AG04450 (cell line): ENCODE data around the gene C2CD5. TPM values are rescaled to one million over a fixed set of nuclear protein-coding genes. Genes with fewer than 3 reads are reported as not detected.

Experiments used
- CTCF ChIA-PET: fragments of 300-600, 350-600 bp; formaldehyde crosslinking; extraction: SDS; loops from one replicate; lab custom pipeline; 2022; ENCODE audit warnings: antibody characterized with exemption, inconsistent platforms; lab: Charles Lee
- POLR2A ChIA-PET: fragments of 350-600 bp; formaldehyde crosslinking; extraction: SDS; loops from one replicate; lab custom pipeline; 2021; ENCODE audit warnings: antibody characterized with exemption, inconsistent platforms; lab: Yijun Ruan, JAX
- DNase-seq: peaks from one replicate; pipeline ENCODE4 v3.0.0-alpha.2; 2011; ENCODE audit warnings: low read depth, low spot score
- H3K27ac ChIP-seq: one replicate; pipeline ENCODE4 v1.5.1; 2012; ENCODE audit warnings: low read depth, low read length, control low read depth
- H3K27me3 ChIP-seq: one replicate; pipeline ENCODE4 v1.6.0; 2012; ENCODE audit warnings: low read length; ENCODE audit not compliant: control insufficient read depth, insufficient read depth
- H3K4me3 ChIP-seq: 2 replicates; pipeline ENCODE4 v1.5.1; 2011; ENCODE audit warnings: mild to moderate bottlenecking, low read depth, low read length, control low read depth
- H3K9me3 ChIP-seq: 2 replicates; pipeline ENCODE4 v1.5.1; 2012; ENCODE audit warnings: low read length; ENCODE audit not compliant: control insufficient read depth, insufficient read depth
- polyA plus RNA-seq: library from polyadenylated mRNA; depleted of rRNA; stranded (reverse); fragments of >200 nt; gene quantifications from 2 replicates; pipeline ENCODE4 v1.2.3, GENCODE V29; 2011
- TF ChIP-seq, protein P1 (sequence below): IDR thresholded peaks from 2 replicates; pipeline ENCODE4 v1.5.1; 2011; ENCODE audit warnings: low read depth, low read length, control low read depth, inconsistent platforms

Gene C2CD5
- polyA plus RNA-seq, 1 experiment, result 38.3 TPM

DNA sequence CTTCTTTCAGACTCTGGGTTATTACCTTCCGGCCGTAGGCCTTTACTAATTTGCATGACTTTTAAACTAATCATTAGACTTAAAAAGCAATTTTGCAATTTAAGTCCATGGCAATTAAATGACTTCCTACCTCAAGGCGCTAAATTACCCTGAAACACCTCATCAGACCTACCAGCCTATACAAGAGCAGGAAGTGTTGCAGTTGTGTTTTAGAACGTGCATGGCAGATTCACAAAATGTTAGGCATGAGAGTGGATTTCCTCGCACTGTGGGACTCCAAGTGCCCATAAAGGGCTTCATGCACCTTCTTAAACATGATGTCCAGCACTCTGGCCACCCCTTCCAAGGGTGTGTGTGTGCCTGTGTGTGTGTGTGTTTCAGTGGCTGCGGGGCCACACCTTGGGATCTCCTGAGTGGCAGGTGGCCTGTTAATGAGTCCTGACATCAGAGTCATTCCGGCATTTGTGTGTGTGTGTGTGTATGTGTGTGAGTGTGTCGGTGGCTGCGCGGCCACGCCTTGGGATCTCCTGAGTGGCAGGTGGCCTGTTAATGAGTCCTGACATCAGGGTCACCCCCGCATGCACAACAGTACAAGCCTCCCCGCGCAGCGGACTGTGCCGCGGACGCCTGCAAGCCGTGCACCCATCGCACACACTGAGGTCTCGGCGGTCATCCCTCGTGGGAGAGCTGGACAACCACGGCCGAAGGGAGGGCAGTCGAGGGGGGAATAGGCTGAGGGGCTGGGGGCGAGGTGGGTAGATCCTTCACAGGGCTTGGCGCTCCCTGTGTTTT is 900 bp downstream of the C2CD5 start:
- ChIA-PET CTCF (interaction anchor here (0.6 to 2.6 kb wide), 6 partner anchors 12 to 81 kb away, joined by 3 to 13 read pairs (median 4); partner anchors contain the start of gene ETNK1), POLR2A (interaction anchor here (0.6 to 1.9 kb wide), 7 partner anchors 15 to 886 kb away, joined by 3 to 23 read pairs (median 5); partner anchors contain the start of gene ETNK1)
- no peaks in the 10 kb centered on the region; the same call in 1 of the 2 replicates for H3K9me3 ChIP-seq
- no peak for DNase-seq
- TF ChIP-seq, protein P1, sequence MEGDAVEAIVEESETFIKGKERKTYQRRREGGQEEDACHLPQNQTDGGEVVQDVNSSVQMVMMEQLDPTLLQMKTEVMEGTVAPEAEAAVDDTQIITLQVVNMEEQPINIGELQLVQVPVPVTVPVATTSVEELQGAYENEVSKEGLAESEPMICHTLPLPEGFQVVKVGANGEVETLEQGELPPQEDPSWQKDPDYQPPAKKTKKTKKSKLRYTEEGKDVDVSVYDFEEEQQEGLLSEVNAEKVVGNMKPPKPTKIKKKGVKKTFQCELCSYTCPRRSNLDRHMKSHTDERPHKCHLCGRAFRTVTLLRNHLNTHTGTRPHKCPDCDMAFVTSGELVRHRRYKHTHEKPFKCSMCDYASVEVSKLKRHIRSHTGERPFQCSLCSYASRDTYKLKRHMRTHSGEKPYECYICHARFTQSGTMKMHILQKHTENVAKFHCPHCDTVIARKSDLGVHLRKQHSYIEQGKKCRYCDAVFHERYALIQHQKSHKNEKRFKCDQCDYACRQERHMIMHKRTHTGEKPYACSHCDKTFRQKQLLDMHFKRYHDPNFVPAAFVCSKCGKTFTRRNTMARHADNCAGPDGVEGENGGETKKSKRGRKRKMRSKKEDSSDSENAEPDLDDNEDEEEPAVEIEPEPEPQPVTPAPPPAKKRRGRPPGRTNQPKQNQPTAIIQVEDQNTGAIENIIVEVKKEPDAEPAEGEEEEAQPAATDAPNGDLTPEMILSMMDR, result no peak
- no peaks in the 10 kb centered on the region for H3K27me3 ChIP-seq
- peak overlapping the region; percentile 94 for H3K4me3 ChIP-seq
- H3K27ac ChIP-seq, result peak overlapping the region; percentile 50

DNA sequence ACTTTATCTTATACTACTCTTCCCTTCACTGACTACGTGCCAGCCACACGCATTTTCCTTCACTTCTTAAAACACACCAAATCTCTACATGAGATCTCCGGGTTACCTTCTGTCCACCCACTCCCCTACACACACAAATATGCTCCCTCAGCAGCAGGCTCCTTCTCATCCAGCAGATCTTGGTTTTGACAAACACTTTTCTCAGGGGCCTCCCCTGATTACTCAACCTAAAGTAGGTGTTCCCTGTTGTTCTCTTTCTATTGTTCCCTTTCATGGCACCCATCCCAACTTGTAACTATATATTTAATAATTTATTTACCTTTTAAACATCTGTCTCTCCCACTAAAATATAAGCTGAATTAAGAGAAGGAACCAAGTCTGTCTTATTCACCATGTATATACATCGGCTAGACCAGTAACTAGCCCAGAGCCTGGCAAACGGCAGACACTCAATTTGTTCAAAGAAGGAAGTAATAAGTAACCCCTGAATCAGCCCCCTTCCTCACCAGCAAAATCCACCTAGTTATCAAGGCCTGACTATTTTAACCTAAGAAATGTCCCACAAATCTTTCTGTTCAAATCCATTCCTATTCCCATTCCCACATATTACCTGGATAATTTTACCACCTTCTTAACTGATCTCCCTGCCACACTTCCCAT is 2.7 kb downstream of the C2CD5 start:
- H3K27me3 ChIP-seq, result no peaks in the 10 kb centered on the region
- DNase-seq, result no peak
- ChIA-PET CTCF (interaction anchor here (1.2 kb wide), 1 partner anchor 13 kb away, joined by 3 read pairs; no protein-coding TSS in a partner anchor), POLR2A (no interaction called here)
- H3K9me3 ChIP-seq, result no peaks in the 10 kb centered on the region; the same call in 1 of the 2 replicates
- H3K27ac ChIP-seq, result no peak overlapping the region
- TF ChIP-seq, protein P1, result no peak
- no peak overlapping the region for H3K4me3 ChIP-seq

- Histone ChIP-seq H3K4me3 (no peak overlapping the region), H3K27me3 (no peaks in the 10 kb centered on the region), H3K9me3 (no peaks in the 10 kb centered on the region; the same call in 1 of the 2 replicates), H3K27ac (no peak overlapping the region)
- POLR2A ChIA-PET, result no interaction called here
- no peak for DNase-seq
- CTCF ChIA-PET, result interaction anchor here (1.6 kb wide), 1 partner anchor 204 kb away, joined by 3 read pairs; no protein-coding TSS in a partner anchor
- TF ChIP-seq, protein P1, result no peak
Measured at GRCh38 chr12:22539055-22539454, 5.3 kb downstream of the C2CD5 start.

GRCh38 chr12:22538311-22538710 is 6.0 kb downstream of the C2CD5 start:
- Histone ChIP-seq H3K27ac (no peak overlapping the region), H3K9me3 (no peaks in the 10 kb centered on the region), H3K27me3 (no peaks in the 10 kb centered on the region), H3K4me3 (no peak overlapping the region)
- ChIA-PET CTCF (interaction anchor here (1.6 kb wide), 1 partner anchor 203 kb away, joined by 3 read pairs; no protein-coding TSS in a partner anchor), POLR2A (no interaction called here)
- no peak for DNase-seq
- TF ChIP-seq, protein P1, result no peak
